ENCODE data around the gene CEP250. TPM values are rescaled to one million over a fixed set of nuclear protein-coding genes. Genes with fewer than 3 reads are reported as not detected.

Gene CEP250
- total RNA-seq, 1 experiment from 2014 or later: 56.6 TPM

DNA sequence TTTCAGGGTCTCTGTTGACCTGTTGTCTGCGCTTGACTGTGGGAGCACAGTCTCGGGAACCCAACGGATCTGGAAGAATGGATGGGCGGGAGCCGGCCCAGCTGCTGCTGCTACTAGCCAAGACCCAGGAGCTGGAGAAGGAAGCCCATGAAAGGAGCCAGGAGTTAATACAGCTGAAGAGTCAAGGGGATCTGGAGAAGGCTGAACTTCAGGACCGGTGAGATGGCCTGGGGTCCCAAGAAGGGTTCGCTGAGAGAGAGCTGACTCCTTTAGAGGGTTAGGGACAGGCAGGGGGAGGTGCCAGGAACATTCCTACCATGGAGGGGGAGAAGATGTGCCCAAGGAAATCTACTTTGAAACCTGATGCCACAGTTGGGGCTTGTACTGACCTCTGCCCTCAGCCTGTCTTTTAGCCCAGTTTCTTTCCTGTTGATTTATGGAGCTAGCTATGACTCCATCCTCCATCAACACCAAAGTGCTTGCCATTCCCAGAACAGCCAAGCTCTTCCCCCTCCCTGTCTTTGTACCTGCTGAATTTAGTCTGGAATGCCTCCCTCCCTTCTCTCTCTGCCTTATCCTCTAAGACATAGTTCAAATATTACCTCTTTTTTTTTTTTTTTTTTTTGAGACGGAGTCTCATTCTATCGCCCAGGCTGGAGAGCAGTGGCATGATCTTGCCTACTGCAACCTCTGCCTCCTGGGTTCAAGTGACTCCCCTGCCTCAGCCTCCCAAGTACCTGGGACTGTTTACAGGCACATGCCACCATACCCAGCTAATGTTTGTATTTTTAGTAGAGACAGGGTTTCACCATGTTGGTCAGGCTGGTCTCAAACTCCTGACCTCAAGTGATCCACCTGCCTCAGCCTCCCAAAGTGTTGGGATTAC lies 12.2 kb downstream of the CEP250 start:
- intact Hi-C loops (cut with micrococcal nuclease; ENCODE audit: unreplicated experiment): no loop called here
- POLR2A ChIA-PET (ENCODE audit: low non-redundant PET): no interaction called here
- no TSS peak for BruUV-seq (replicated peaks)

DNA sequence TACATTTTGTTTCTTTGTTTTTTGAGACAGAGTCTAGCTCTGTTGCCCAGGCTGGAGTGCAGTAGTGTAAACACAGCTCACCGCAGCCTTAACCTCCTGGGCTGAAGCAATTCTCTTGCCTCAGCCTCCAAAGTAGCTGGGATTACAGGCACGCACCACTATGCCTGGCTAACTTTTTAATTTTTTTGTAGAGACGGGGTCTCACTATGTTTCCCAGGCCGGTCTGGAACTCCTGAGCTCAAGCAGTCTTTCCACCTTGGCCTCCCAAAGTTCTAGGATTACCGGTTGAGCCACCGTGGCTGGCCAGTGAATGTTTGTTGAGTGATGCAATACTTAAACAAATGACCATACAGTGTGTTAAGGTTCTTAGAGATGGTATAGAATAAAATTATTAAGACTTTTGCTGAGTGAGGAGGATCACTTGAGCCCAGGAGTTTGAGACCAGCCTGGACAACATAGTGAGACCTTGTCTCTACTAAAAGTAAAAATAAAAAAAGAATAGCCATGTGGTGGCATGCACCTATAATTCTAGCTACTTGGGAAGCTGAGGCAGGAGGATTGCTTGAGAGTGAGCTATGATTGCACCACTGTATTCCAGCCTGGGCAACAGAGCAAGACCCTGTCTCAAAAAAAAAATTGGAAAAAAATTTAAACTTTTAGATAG lies 13.4 kb downstream of the CEP250 start:
- no TSS peak for BruUV-seq (replicated peaks)
- TF ChIP-seq EZH2 (IDR thresholded peaks at IDR 0.05; ENCODE audit: borderline replicate concordance, low read depth, low read length, poor library complexity, severe bottlenecking): no peak
- TF ChIP-seq, protein P1, sequence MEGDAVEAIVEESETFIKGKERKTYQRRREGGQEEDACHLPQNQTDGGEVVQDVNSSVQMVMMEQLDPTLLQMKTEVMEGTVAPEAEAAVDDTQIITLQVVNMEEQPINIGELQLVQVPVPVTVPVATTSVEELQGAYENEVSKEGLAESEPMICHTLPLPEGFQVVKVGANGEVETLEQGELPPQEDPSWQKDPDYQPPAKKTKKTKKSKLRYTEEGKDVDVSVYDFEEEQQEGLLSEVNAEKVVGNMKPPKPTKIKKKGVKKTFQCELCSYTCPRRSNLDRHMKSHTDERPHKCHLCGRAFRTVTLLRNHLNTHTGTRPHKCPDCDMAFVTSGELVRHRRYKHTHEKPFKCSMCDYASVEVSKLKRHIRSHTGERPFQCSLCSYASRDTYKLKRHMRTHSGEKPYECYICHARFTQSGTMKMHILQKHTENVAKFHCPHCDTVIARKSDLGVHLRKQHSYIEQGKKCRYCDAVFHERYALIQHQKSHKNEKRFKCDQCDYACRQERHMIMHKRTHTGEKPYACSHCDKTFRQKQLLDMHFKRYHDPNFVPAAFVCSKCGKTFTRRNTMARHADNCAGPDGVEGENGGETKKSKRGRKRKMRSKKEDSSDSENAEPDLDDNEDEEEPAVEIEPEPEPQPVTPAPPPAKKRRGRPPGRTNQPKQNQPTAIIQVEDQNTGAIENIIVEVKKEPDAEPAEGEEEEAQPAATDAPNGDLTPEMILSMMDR (conservative IDR thresholded peaks at IDR 0.05; ENCODE audit: low read depth, low read length): no peak
- Histone ChIP-seq H3K27me3 (replicated peaks; ENCODE audit: insufficient read depth, low read depth, low read length, poor library complexity) (no peaks in the 10 kb centered on the region), H3K4me1 (ENCODE audit: insufficient read depth, low read length, poor library complexity, severe bottlenecking) (no peaks in the 10 kb centered on the region), H3K36me3 (ENCODE audit: insufficient read depth, low read length, poor library complexity, severe bottlenecking) (peaks cover 71% of the 10 kb centered on the region), H3K27ac (ENCODE audit: low read depth, low read length, poor library complexity, severe bottlenecking) (no peak overlapping the region), H3K9me3 (ENCODE audit: low read depth, low read length, poor library complexity, severe bottlenecking) (no peaks in the 10 kb centered on the region), H3K4me3 (ENCODE audit: low read depth, low read length, poor library complexity, severe bottlenecking) (no peak overlapping the region)
- ChIA-PET CTCF (no interaction called here), POLR2A (ENCODE audit: low non-redundant PET) (no interaction called here)
- intact Hi-C loops (cut with micrococcal nuclease; ENCODE audit: unreplicated experiment): no loop called here
- DNase-seq (ENCODE audit: low spot score): no peak

More for the DNA sequence above, 12.2 kb downstream of the CEP250 start:
- Histone ChIP-seq H3K27me3 (replicated peaks; ENCODE audit: insufficient read depth, low read depth, low read length, poor library complexity) (no peaks in the 10 kb centered on the region), H3K4me1 (ENCODE audit: insufficient read depth, low read length, poor library complexity, severe bottlenecking) (no peaks in the 10 kb centered on the region), H3K4me3 (ENCODE audit: low read depth, low read length, poor library complexity, severe bottlenecking) (no peak overlapping the region), H3K9me3 (ENCODE audit: low read depth, low read length, poor library complexity, severe bottlenecking) (no peaks in the 10 kb centered on the region), H3K36me3 (ENCODE audit: insufficient read depth, low read length, poor library complexity, severe bottlenecking) (peaks cover 62% of the 10 kb centered on the region), H3K27ac (ENCODE audit: low read depth, low read length, poor library complexity, severe bottlenecking) (no peak overlapping the region)
- no peak for DNase-seq (ENCODE audit: low spot score)
- CTCF ChIA-PET: interaction anchor here (0.5 kb wide), 1 partner anchor 28 kb away, joined by 6 read pairs; no protein-coding TSS in a partner anchor
- TF ChIP-seq, protein P1 (conservative IDR thresholded peaks at IDR 0.05; ENCODE audit: low read depth, low read length): no peak
- TF ChIP-seq EZH2 (IDR thresholded peaks at IDR 0.05; ENCODE audit: borderline replicate concordance, low read depth, low read length, poor library complexity, severe bottlenecking): no peak

DNA sequence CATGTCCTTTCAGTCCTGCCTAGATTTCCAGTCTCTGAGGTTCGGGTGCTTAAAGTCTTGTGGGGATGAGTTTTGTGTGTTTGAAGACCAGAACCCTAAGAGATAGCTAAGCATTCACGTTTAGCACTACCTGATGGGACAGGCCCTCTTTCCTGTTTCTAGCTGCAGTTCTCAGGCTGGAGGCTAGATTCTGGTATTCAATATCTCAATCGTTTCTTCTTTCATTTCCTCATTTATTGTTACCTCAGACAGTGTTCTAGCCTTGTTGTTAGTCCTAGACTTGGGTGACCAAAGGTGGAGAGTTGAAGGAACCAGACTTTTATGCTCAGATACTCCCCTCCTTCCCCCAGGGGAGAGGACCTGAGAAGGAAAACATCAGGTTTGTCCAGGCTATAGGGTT lies 16.8 kb downstream of the CEP250 start:
- no peak overlapping the region for H3K27ac ChIP-seq (ENCODE audit: low read depth, low read length, poor library complexity, severe bottlenecking)
- TF ChIP-seq, protein P1 (conservative IDR thresholded peaks at IDR 0.05; ENCODE audit: low read depth, low read length): no peak
- no peak for TF ChIP-seq EZH2 (IDR thresholded peaks at IDR 0.05; ENCODE audit: borderline replicate concordance, low read depth, low read length, poor library complexity, severe bottlenecking)
- CTCF ChIA-PET: no interaction called here
- H3K27me3 ChIP-seq (replicated peaks; ENCODE audit: insufficient read depth, low read depth, low read length, poor library complexity): no peaks in the 10 kb centered on the region
- H3K36me3 ChIP-seq (ENCODE audit: insufficient read depth, low read length, poor library complexity, severe bottlenecking): peaks cover 77% of the 10 kb centered on the region
- POLR2A ChIA-PET (ENCODE audit: low non-redundant PET): no interaction called here
- no peaks in the 10 kb centered on the region for H3K4me1 ChIP-seq (ENCODE audit: insufficient read depth, low read length, poor library complexity, severe bottlenecking)
- intact Hi-C loops (cut with micrococcal nuclease; ENCODE audit: unreplicated experiment): no loop called here
- no peak for DNase-seq (ENCODE audit: low spot score)
- BruUV-seq (replicated peaks): no TSS peak
- no peaks in the 10 kb centered on the region for H3K9me3 ChIP-seq (ENCODE audit: low read depth, low read length, poor library complexity, severe bottlenecking)
- no peak overlapping the region for H3K4me3 ChIP-seq (ENCODE audit: low read depth, low read length, poor library complexity, severe bottlenecking)

Measured in A673 (cell line).